Natural killer cell (primary cell): ENCODE results near the gene SLC35F4. TPM values are rescaled to one million over a fixed set of nuclear protein-coding genes. Genes with fewer than 3 reads are reported as not detected.

Experiments used
- ATAC-seq, 3 donors: fragments of 150-1000 bp in 2 of 3; fragments of 200-7000 bp in 1 of 3; cut with Tn5 transposase; 1 replicate in 1 of 3; 2 replicates in 2 of 3; pipeline ENCODE4 v1.10.0; 2021; ENCODE audit warnings: mild to moderate bottlenecking in 2 of 3, moderate library complexity in 2 of 3
- DNase-seq, 2 donors: peaks; one replicate each; pipeline versions ENCODE4 v3.0.0 to v3.0.0-alpha.2; 2013 to 2021; ENCODE audit warnings: mixed read lengths in 1 of 2
- H3K27ac ChIP-seq: one replicate; pipeline ENCODE4 v1.5.1; 2013; ENCODE audit warnings: mild to moderate bottlenecking, low read length
- H3K27me3 ChIP-seq: one replicate; pipeline ENCODE4 v1.6.1; 2013; ENCODE audit warnings: low read length; ENCODE audit not compliant: control insufficient read depth, insufficient read depth
- H3K36me3 ChIP-seq: one replicate; pipeline ENCODE4 v1.6.1; 2013; ENCODE audit warnings: low read length; ENCODE audit not compliant: control insufficient read depth, insufficient read depth
- H3K4me1 ChIP-seq: one replicate; pipeline ENCODE4 v1.6.1; 2013; ENCODE audit warnings: low read length; ENCODE audit not compliant: control insufficient read depth, insufficient read depth
- H3K4me3 ChIP-seq: one replicate; pipeline ENCODE4 v1.5.1; 2013; ENCODE audit warnings: low read length
- H3K9me3 ChIP-seq: one replicate; pipeline ENCODE4 v1.6.1; 2013; ENCODE audit warnings: low read length; ENCODE audit not compliant: control insufficient read depth, insufficient read depth
- H3K27ac Mint-ChIP-seq, 2 donors: one replicate each; pipeline ENCODE4 v1.8.0; 2022; ENCODE audit warnings: mild to moderate bottlenecking in 2 of 2, mixed read lengths in 2 of 2, moderate library complexity in 1 of 2
- H3K27me3 Mint-ChIP-seq, 2 donors: one replicate each; pipeline ENCODE4 v1.8.0; 2022; ENCODE audit warnings: low read depth in 2 of 2, mixed read lengths in 2 of 2
- H3K36me3 Mint-ChIP-seq: one replicate; pipeline ENCODE4 v1.8.0; 2022; ENCODE audit warnings: mixed read lengths
- H3K4me1 Mint-ChIP-seq, 2 donors: one replicate each; pipeline ENCODE4 v1.8.0; 2022; ENCODE audit warnings: mixed read lengths in 2 of 2
- H3K4me3 Mint-ChIP-seq: one replicate; pipeline ENCODE4 v1.8.0; 2022; ENCODE audit warnings: mild to moderate bottlenecking, moderate library complexity, mixed read lengths
- H3K9me3 Mint-ChIP-seq, 2 donors: one replicate each; pipeline ENCODE4 v1.8.0; 2022; ENCODE audit warnings: mixed read lengths in 2 of 2
- CTCF ChIP-seq: fragments of 200-600 bp; IDR thresholded peaks from one replicate; pipeline ENCODE4 v1.8.0; 2022; ENCODE audit warnings: antibody characterized with exemption
- WGBS: methylation state at CpG from one replicate; pipeline ENCODE4 v1.1.7; 2013; ENCODE audit warnings: missing lambda C conversion rate; ENCODE audit not compliant: insufficient coverage; 5-methylcytosine and 5-hydroxymethylcytosine counted together
- intact Hi-C: fragments of 100-400 bp; cut with micrococcal nuclease; formaldehyde crosslinking; loops from one replicate; pipeline ENCODE4 v1.14.2; 2022
- total RNA-seq, 4 donors: library from RNA; stranded (reverse); fragments of 120-200 nt in 1 of 4; gene quantifications; one replicate each; pipeline versions ENCODE4 v1.2.3 to v1.2.4, GENCODE V29; 2013 to 2022

The SLC35F4 gene
- total RNA-seq, 3 donors from 2014 or later (not counting 1 experiment from before 2014, with no cell fraction given), result not detected

- peaks cover 12 to 15% of the 10 kb centered on the region in 2 donors for H3K9me3 Mint-ChIP-seq
- H3K36me3 Mint-ChIP-seq, result no peaks in the 10 kb centered on the region
- no peak overlapping the region for H3K4me3 Mint-ChIP-seq
- no peak overlapping the region for H3K27ac Mint-ChIP-seq
- H3K9me3 ChIP-seq, result no peaks in the 10 kb centered on the region
- no peaks in the 10 kb centered on the region for H3K36me3 ChIP-seq
- no peak overlapping the region for H3K4me3 ChIP-seq
- no peaks in the 10 kb centered on the region for H3K4me1 Mint-ChIP-seq
- no peaks in the 10 kb centered on the region for H3K27me3 Mint-ChIP-seq
- no peaks in the 10 kb centered on the region for H3K27me3 ChIP-seq
- no peaks in the 10 kb centered on the region for H3K4me1 ChIP-seq
- no peak for TF ChIP-seq CTCF
- ATAC-seq, result no peak
- no peak overlapping the region for H3K27ac ChIP-seq
- DNase-seq, result no peak
- intact Hi-C loops, result no loop called here
- WGBS, result 89% methylated on average over 2 of the region's 2 CpGs
Measured at GRCh38 chr14:57567220-57567619, 298.7 kb downstream of the SLC35F4 start.

GRCh38 chr14:57560681-57561080 is 305.2 kb downstream of the SLC35F4 start:
- Mint-ChIP-seq H3K4me1 (no peaks in the 10 kb centered on the region), H3K27ac (no peak overlapping the region), H3K4me3 (no peak overlapping the region), H3K9me3 (peaks cover 8 to 15% of the 10 kb centered on the region in 2 donors), H3K27me3 (no peaks in the 10 kb centered on the region), H3K36me3 (no peaks in the 10 kb centered on the region)
- no peak for ATAC-seq
- intact Hi-C loops, result no loop called here
- H3K27me3 ChIP-seq, result no peaks in the 10 kb centered on the region
- H3K36me3 ChIP-seq, result no peaks in the 10 kb centered on the region
- no peak overlapping the region for H3K4me3 ChIP-seq
- no peaks in the 10 kb centered on the region for H3K4me1 ChIP-seq
- 80% methylated on average over 3 of the region's 3 CpGs for WGBS
- DNase-seq, result no peak
- no peak for TF ChIP-seq CTCF
- no peaks in the 10 kb centered on the region for H3K9me3 ChIP-seq
- no peak overlapping the region for H3K27ac ChIP-seq

GRCh38 chr14:57559576-57559975 is 306.3 kb downstream of the SLC35F4 start:
- H3K4me1 Mint-ChIP-seq, result no peaks in the 10 kb centered on the region
- no peak overlapping the region for H3K27ac Mint-ChIP-seq
- no peaks in the 10 kb centered on the region for H3K36me3 Mint-ChIP-seq
- no peak overlapping the region for H3K27ac ChIP-seq
- H3K27me3 Mint-ChIP-seq, result no peaks in the 10 kb centered on the region
- intact Hi-C loops, result no loop called here
- no peak for TF ChIP-seq CTCF
- H3K9me3 ChIP-seq, result peaks cover under 1% of the 10 kb centered on the region
- no peaks in the 10 kb centered on the region for H3K27me3 ChIP-seq
- 72% methylated on average over 5 of the region's 5 CpGs for WGBS
- H3K4me3 ChIP-seq, result no peak overlapping the region
- no peak for DNase-seq
- no peaks in the 10 kb centered on the region for H3K36me3 ChIP-seq
- no peaks in the 10 kb centered on the region for H3K4me1 ChIP-seq
- ATAC-seq, result no peak
- peaks cover 10 to 18% of the 10 kb centered on the region in 2 donors for H3K9me3 Mint-ChIP-seq
- H3K4me3 Mint-ChIP-seq, result no peak overlapping the region

GRCh38 chr14:57549765-57550420 is 316.0 kb downstream of the SLC35F4 start:
- no peak overlapping the region for H3K4me3 Mint-ChIP-seq
- no peak for TF ChIP-seq CTCF
- H3K36me3 Mint-ChIP-seq, result peaks cover 17% of the 10 kb centered on the region
- Histone ChIP-seq H3K36me3 (no peaks in the 10 kb centered on the region), H3K4me3 (no peak overlapping the region), H3K27ac (no peak overlapping the region), H3K27me3 (no peaks in the 10 kb centered on the region), H3K9me3 (peaks cover 12% of the 10 kb centered on the region), H3K4me1 (no peaks in the 10 kb centered on the region)
- intact Hi-C loops, result no loop called here
- ATAC-seq, result no peak
- H3K27ac Mint-ChIP-seq, result no peak overlapping the region
- no peaks in the 10 kb centered on the region for H3K4me1 Mint-ChIP-seq
- H3K27me3 Mint-ChIP-seq, result no peaks in the 10 kb centered on the region
- 86% methylated on average over 3 of the region's 4 CpGs for WGBS
- DNase-seq, result no peak
- peaks cover 11 to 18% of the 10 kb centered on the region in 2 donors for H3K9me3 Mint-ChIP-seq
